ENCODE data around the gene CCM2. TPM values are rescaled to one million over a fixed set of nuclear protein-coding genes. Genes with fewer than 3 reads are reported as not detected.

CCM2 gene
- polyA plus RNA-seq, 2 of the 4 experiments (the other 2 are of a cell fraction), result 18.9 to 34.6 TPM

GRCh38 chr7:45100761-45101480 lies 100.9 kb downstream of the CCM2 start (continued):
- TF ChIP-seq FOXS1 (CRISPR knock-in tag; IDR thresholded peaks at IDR 0.05) (no peak), HEYL (CRISPR knock-in tag; IDR thresholded peaks at IDR 0.05) (no peak), TP53 (CRISPR knock-in tag; IDR thresholded peaks at IDR 0.05) (no peak), PHF8 (IDR thresholded peaks at IDR 0.05; ENCODE audit: borderline replicate concordance, low read depth) (no peak), ESRRA (IDR thresholded peaks at IDR 0.05; ENCODE audit: borderline replicate concordance, low read length) (no peak), FOSL2 (IDR thresholded peaks at IDR 0.05) (no peak), FOSL2 (CRISPR knock-in tag; IDR thresholded peaks at IDR 0.05) (no peak)
- TF ChIP-seq, protein P1, sequence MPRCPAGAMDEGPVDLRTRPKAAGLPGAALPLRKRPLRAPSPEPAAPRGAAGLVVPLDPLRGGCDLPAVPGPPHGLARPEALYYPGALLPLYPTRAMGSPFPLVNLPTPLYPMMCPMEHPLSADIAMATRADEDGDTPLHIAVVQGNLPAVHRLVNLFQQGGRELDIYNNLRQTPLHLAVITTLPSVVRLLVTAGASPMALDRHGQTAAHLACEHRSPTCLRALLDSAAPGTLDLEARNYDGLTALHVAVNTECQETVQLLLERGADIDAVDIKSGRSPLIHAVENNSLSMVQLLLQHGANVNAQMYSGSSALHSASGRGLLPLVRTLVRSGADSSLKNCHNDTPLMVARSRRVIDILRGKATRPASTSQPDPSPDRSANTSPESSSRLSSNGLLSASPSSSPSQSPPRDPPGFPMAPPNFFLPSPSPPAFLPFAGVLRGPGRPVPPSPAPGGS (IDR thresholded peaks at IDR 0.05), result no peak

- H3K4me1 ChIP-seq, result no peaks in the 10 kb centered on the region
- TF ChIP-seq GATA3 (IDR thresholded peaks at IDR 0.05; ENCODE audit: borderline replicate concordance), result no peak
- TF ChIP-seq MYC (IDR thresholded peaks at IDR 0.05; ENCODE audit: borderline replicate concordance, low read length), result no peak
- TF ChIP-seq ATOH8 (CRISPR knock-in tag; IDR thresholded peaks at IDR 0.05; ENCODE audit: low read depth), result no peak
- TF ChIP-seq ELK1 (IDR thresholded peaks at IDR 0.05; ENCODE audit: low read depth, low read length), result no peak
- TF ChIP-seq ESRRA (IDR thresholded peaks at IDR 0.05; ENCODE audit: borderline replicate concordance, low read length), result no peak
- no peak for TF ChIP-seq CHD2 (IDR thresholded peaks at IDR 0.05; ENCODE audit: low read length, partially characterized antibody)
- TF ChIP-seq KDM5A (IDR thresholded peaks at IDR 0.05), result no peak
- TF ChIP-seq FOSL2 (IDR thresholded peaks at IDR 0.05), result no peak
- TF ChIP-seq FOSL2 (CRISPR knock-in tag; IDR thresholded peaks at IDR 0.05), result no peak
- no peak for TF ChIP-seq FOXS1 (CRISPR knock-in tag; IDR thresholded peaks at IDR 0.05)
- TF ChIP-seq NFE2L2 (conservative IDR thresholded peaks at IDR 0.05; ENCODE audit: low read length), result no peak
- no peak for TF ChIP-seq CHD4 (IDR thresholded peaks at IDR 0.05; ENCODE audit: borderline replicate concordance)
- no peak for TF ChIP-seq CBX2 (IDR thresholded peaks at IDR 0.05; ENCODE audit: borderline replicate concordance, low read depth)
- no peak for TF ChIP-seq RCOR1 (IDR thresholded peaks at IDR 0.05; ENCODE audit: low read depth, low read length)
- TF ChIP-seq HDAC2 (IDR thresholded peaks at IDR 0.05), result no peak
- TF ChIP-seq HEYL (CRISPR knock-in tag; IDR thresholded peaks at IDR 0.05), result no peak
- no peak for TF ChIP-seq REST (IDR thresholded peaks at IDR 0.05)
- no peak for TF ChIP-seq USF2 (IDR thresholded peaks at IDR 0.05)
- TF ChIP-seq BHLHE40 (IDR thresholded peaks at IDR 0.05; ENCODE audit: low read depth, low read length), result no peak
- DNase-seq (ENCODE audit: low read depth in 1 of 2, low spot score in 1 of 2), result no peak
- no peak for ATAC-seq
- WGBS (ENCODE audit: missing lambda C conversion rate), result 97% methylated on average over 12 of the region's 12 CpGs
- no peak overlapping the region for H3K4me2 ChIP-seq
- H3K9me3 ChIP-seq, result no peaks in the 10 kb centered on the region
- H3K4me3 ChIP-seq, result no peak overlapping the region
- no peak for FAIRE-seq
- H3K27ac ChIP-seq, result no peak overlapping the region
- CTCF ChIA-PET, result interaction anchor here (0.7 to 2.5 kb wide), 3 partner anchors 20 to 550 kb away, joined by 3 to 8 read pairs (median 4); no protein-coding TSS in a partner anchor
- POLR2A ChIA-PET, result no interaction called here
These were observed 101.7 kb downstream of the CCM2 start for GRCh38 chr7:45101748-45102147.

Measured in A549 (cell line).